Astrocyte (in vitro differentiated cells and primary cell): ENCODE data around the gene TNFSF10. TPM values are rescaled to one million over a fixed set of nuclear protein-coding genes. Genes with fewer than 3 reads are reported as not detected.
A peak's percentile ranks its signal among the peaks of the same experiment; 100 is the strongest.
"Not testable (repeated sequence)": the region's sequence is repeated elsewhere in the genome, so short reads cannot be mapped to it uniquely, and the experiment has no call there.

Source experiments
- DNase-seq: peaks from one replicate; pipeline ENCODE4 v3.0.0-alpha.2; 2010; ENCODE audit warnings: low read depth
- FAIRE-seq: peaks from 2 replicates; lab custom pipeline; 2011; peaks lifted over from hg19 to GRCh38; lab: Jason Lieb, UNC
- H2AFZ ChIP-seq: 2 replicates; pipeline ENCODE4 v1.6.0; 2012; ENCODE audit warnings: low read depth, low read length, inconsistent platforms
- H3K27ac ChIP-seq: 2 replicates; pipeline ENCODE4 v1.5.1; 2011; ENCODE audit warnings: low read depth, low read length, inconsistent platforms
- H3K27me3 ChIP-seq: 2 replicates; pipeline ENCODE4 v1.6.0; 2011; ENCODE audit warnings: low read length, inconsistent platforms; ENCODE audit not compliant: insufficient read depth
- H3K36me3 ChIP-seq: 2 replicates; pipeline ENCODE4 v1.5.1; 2011; ENCODE audit warnings: low read length, inconsistent platforms; ENCODE audit not compliant: insufficient read depth
- H3K4me1 ChIP-seq: 2 replicates; pipeline ENCODE4 v1.5.1; 2011; ENCODE audit warnings: low read length, inconsistent platforms; ENCODE audit not compliant: insufficient read depth
- H3K4me2 ChIP-seq: 2 replicates; pipeline ENCODE4 v1.6.0; 2012; ENCODE audit warnings: low read length, inconsistent platforms
- H3K4me3 ChIP-seq: 2 replicates; pipeline ENCODE4 v1.5.1; 2011; ENCODE audit warnings: low read depth, mild to moderate bottlenecking, low read length, inconsistent platforms; ENCODE audit not compliant: insufficient read depth
- H3K79me2 ChIP-seq: 2 replicates; pipeline ENCODE4 v1.6.0; 2012; ENCODE audit warnings: mild to moderate bottlenecking, low read length, inconsistent platforms; ENCODE audit not compliant: insufficient read depth
- H3K9ac ChIP-seq: 2 replicates; pipeline ENCODE4 v1.6.0; 2012; ENCODE audit warnings: mild to moderate bottlenecking, low read length, inconsistent platforms
- H3K9me3 ChIP-seq: 2 replicates; pipeline ENCODE4 v1.5.1; 2012; ENCODE audit warnings: low read depth, mild to moderate bottlenecking, low read length, inconsistent platforms; ENCODE audit not compliant: insufficient read depth
- H4K20me1 ChIP-seq: 2 replicates; pipeline ENCODE4 v1.6.0; 2012; ENCODE audit warnings: low read length, inconsistent platforms; ENCODE audit not compliant: insufficient read depth
- H3K27ac Mint-ChIP-seq: one replicate; pipeline ENCODE4 v1.8.0; 2021; ENCODE audit warnings: mild to moderate bottlenecking, mixed read lengths; ENCODE audit not compliant: unreplicated experiment
- H3K27me3 Mint-ChIP-seq: one replicate; pipeline ENCODE4 v1.8.0; 2021; ENCODE audit warnings: low read depth, mixed read lengths; ENCODE audit not compliant: unreplicated experiment
- H3K36me3 Mint-ChIP-seq: one replicate; pipeline ENCODE4 v1.8.0; 2021; ENCODE audit warnings: low read depth, mixed read lengths; ENCODE audit not compliant: unreplicated experiment
- H3K4me1 Mint-ChIP-seq: one replicate; pipeline ENCODE4 v1.8.0; 2021; ENCODE audit warnings: low read depth, mixed read lengths; ENCODE audit not compliant: unreplicated experiment
- H3K4me3 Mint-ChIP-seq: one replicate; pipeline ENCODE4 v1.8.0; 2021; ENCODE audit warnings: mild to moderate bottlenecking, moderate library complexity, mixed read lengths; ENCODE audit not compliant: unreplicated experiment
- H3K9me3 Mint-ChIP-seq: one replicate; pipeline ENCODE4 v1.8.0; 2021; ENCODE audit warnings: mild to moderate bottlenecking, mixed read lengths; ENCODE audit not compliant: unreplicated experiment
- CTCF ChIP-seq: IDR thresholded peaks from 2 replicates; pipeline ENCODE4 v1.5.1; 2011; ENCODE audit warnings: low read depth, mild to moderate bottlenecking, inconsistent platforms, low read length, moderate library complexity; ENCODE audit not compliant: insufficient read depth
- EZH2 ChIP-seq: IDR thresholded peaks from 2 replicates; pipeline ENCODE4 v1.6.1; 2012; ENCODE audit warnings: mild to moderate bottlenecking, low read length, inconsistent platforms; ENCODE audit not compliant: insufficient read depth
- total RNA-seq: library from RNA; stranded (reverse); gene quantifications from 2 replicates; pipeline ENCODE4 v1.2.1, GENCODE V29; 2021

The TNFSF10 gene
- total RNA-seq, 1 donor from 2014 or later: 1.8 TPM

- Histone ChIP-seq H3K27me3 (no peaks in the 10 kb centered on the region), H3K4me2 (no peak overlapping the region), H3K79me2 (no peaks in the 10 kb centered on the region), H3K4me3 (no peak overlapping the region), H3K36me3 (no peaks in the 10 kb centered on the region), H4K20me1 (no peaks in the 10 kb centered on the region), H3K27ac (no peak overlapping the region), H3K9ac (no peak overlapping the region), H3K9me3 (no peaks in the 10 kb centered on the region), H2AFZ (no peak overlapping the region), H3K4me1 (peaks cover 3% of the 10 kb centered on the region)
- DNase-seq (peak; percentile 76), FAIRE-seq (no peak)
- Mint-ChIP-seq H3K9me3 (no peaks in the 10 kb centered on the region), H3K27ac (no peak overlapping the region), H3K36me3 (no peaks in the 10 kb centered on the region), H3K27me3 (no peaks in the 10 kb centered on the region), H3K4me3 (no peak overlapping the region), H3K4me1 (peaks cover 18% of the 10 kb centered on the region)
- TF ChIP-seq CTCF: no peak
- TF ChIP-seq EZH2: no peak
These were observed 1.4 kb upstream of the TNFSF10 start for GRCh38 chr3:172524611-172525010.

- not testable (repeated sequence) for H3K27ac ChIP-seq, H4K20me1 ChIP-seq, H3K9me3 ChIP-seq, H3K27me3 Mint-ChIP-seq, H3K36me3 ChIP-seq, H3K4me2 ChIP-seq, H3K9me3 Mint-ChIP-seq, H3K4me3 Mint-ChIP-seq, H3K4me3 ChIP-seq, H3K27ac Mint-ChIP-seq, DNase-seq, H3K9ac ChIP-seq, H3K79me2 ChIP-seq, H3K36me3 Mint-ChIP-seq, H2AFZ ChIP-seq, H3K4me1 ChIP-seq, H3K27me3 ChIP-seq, FAIRE-seq
- H3K4me1 Mint-ChIP-seq: peaks cover 19% of the 10 kb centered on the region
These were observed 1.1 kb downstream of the TNFSF10 start for GRCh38 chr3:172521837-172522726.

GRCh38 chr3:172520301-172520831 is 2.9 kb downstream of the TNFSF10 start:
- FAIRE-seq: no peak

More at GRCh38 chr3:172520301-172520831, 2.9 kb downstream of the TNFSF10 start:
- Histone ChIP-seq H3K27me3 (no peaks in the 10 kb centered on the region), H4K20me1 (no peaks in the 10 kb centered on the region), H3K27ac (peak overlapping the region; percentile 37), H3K9me3 (no peaks in the 10 kb centered on the region), H3K36me3 (no peaks in the 10 kb centered on the region), H3K4me3 (no peak overlapping the region), H3K4me2 (peak overlapping the region; percentile 1), H3K9ac (no peak overlapping the region), H3K79me2 (no peaks in the 10 kb centered on the region), H2AFZ (no peak overlapping the region), H3K4me1 (peaks cover 11% of the 10 kb centered on the region)
- Mint-ChIP-seq H3K4me1 (peaks cover 27% of the 10 kb centered on the region), H3K4me3 (no peak overlapping the region), H3K9me3 (no peaks in the 10 kb centered on the region), H3K27me3 (no peaks in the 10 kb centered on the region), H3K27ac (peak overlapping the region; percentile 94), H3K36me3 (no peaks in the 10 kb centered on the region)
- no peak for TF ChIP-seq EZH2
- no peak for TF ChIP-seq CTCF
- peak; percentile 99 for DNase-seq
